Hepatic stellate cell (primary cell): ENCODE data around the gene TTLL11.
"Not testable (repeated sequence)": the region's sequence is repeated elsewhere in the genome, so short reads cannot be mapped to it uniquely, and the experiment has no call there.

Source experiments
- DNase-seq: peaks from one replicate; pipeline ENCODE4 v3.0.0; 2011; ENCODE audit warnings: low spot score

TTLL11 gene

GRCh38 chr9:121813519-121814210 is 279.4 kb downstream of the TTLL11 start:
- no peak for DNase-seq

DNA sequence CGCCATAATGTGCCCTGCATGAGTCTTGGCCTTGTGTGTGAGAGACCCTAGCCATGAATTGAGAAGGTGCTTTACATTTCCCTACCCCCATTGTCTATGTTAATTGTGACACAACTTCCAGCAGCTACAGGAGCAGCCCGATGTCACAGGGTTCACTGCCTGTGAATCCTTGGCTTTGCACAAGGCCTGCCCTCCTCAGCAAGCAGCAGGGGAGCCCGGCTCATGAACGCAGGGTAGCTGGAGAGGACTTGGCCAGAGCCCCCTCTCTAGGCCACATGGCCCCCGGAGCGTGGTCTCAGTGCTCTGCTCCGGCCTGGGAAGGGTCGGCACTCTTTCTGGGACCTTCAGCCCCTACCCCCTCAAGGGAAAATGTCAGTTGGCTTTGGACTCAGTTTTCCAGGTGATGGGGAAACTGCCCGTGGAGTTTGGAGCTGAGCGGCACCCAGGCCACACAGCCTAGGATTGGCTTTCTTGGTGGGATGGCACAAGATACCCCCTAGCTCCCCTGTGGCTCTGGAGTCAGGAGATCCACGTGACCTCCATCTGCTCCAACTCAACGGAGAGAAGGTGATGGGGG is 280.9 kb downstream of the TTLL11 start:
- no peak for DNase-seq

- DNase-seq: no peak
Observed at GRCh38 chr9:121811751-121812150, 281.4 kb downstream of the TTLL11 start.

DNA sequence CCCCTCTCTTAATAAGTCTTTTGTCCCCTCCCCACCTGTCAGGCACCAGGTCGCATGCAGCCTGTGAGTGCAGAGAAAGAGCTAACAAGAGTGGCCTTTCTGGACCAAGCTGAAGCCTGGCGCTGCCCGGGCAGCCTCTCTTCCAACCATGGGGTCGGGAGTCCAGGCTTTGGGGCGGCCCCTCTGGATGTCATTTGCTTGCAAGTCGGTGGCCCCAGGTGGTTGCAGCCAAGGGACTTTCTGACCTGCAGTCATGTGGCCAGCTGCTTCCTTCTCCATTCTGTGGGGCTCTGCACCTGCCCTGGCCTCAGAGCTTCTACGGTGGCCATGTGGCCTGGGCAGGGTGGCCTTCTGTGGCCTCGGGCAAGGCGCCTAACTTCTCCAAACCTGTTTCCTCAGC is 282.0 kb downstream of the TTLL11 start:
- DNase-seq: no peak

GRCh38 chr9:121810489-121810888 is 282.6 kb downstream of the TTLL11 start:
- DNase-seq: no peak

DNA sequence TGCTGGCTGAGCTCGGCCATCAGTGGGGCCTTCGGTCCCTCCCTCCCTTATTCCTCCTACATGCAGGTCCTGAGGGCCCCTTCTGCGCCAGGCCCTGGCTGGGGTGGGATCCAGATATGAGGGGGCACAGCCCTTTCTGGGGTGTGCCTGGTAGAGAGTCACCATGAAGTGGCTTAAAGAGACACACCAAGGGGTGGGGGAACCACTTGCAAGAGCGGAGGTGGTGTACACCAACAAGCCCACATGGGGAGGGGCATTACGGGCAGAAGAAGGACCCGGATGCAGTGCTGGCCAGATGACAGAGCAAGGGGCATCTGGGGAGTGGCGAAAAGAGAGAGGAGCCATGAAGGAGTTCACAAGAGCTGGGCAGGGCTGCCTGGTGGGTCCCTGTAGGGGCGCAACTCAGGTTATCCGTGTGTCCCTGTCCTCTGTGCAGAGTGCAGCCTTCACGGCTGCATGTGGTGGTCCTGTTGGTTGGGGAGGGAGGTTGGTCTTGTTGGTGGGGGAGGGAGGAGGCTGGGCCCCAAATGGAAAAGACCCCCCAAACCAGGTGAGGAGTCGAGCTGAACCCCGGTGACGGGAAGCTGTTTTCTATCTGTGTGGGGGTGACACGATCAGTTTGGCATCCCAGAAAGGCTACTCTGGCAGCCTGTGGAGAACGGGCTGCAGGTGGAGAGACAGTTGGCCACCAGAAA is 283.6 kb downstream of the TTLL11 start:
- DNase-seq: no peak

- DNase-seq: no peak
Observed at GRCh38 chr9:121808781-121809180, 284.3 kb downstream of the TTLL11 start.

DNA sequence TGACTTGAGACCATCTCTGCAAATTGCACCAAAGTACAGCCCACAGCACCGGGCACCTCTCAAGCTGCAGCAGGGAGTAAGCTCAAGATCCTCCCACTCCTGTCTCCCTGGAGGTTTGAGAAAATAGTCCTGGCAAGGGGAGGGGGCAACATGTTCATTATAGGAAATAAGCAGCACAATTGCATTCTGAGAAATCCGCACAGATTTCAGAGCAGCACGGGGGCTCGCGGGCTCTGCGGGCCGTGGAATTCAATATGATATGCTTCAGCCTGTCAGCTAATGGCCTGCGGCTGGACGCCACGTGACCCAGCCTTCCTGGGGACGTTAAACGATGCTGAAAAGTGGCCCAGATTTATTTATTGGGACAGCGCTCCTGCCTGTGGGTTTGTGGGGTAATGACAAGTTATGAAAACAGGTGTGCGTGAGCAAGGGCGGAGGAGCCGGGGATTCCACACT is 285.3 kb downstream of the TTLL11 start:
- peak; percentile 51 for DNase-seq

- no peak for DNase-seq
Observed at GRCh38 chr9:121807069-121807822, 285.9 kb downstream of the TTLL11 start.

GRCh38 chr9:121802753-121803152 is 290.4 kb downstream of the TTLL11 start:
- DNase-seq: no peak

DNA sequence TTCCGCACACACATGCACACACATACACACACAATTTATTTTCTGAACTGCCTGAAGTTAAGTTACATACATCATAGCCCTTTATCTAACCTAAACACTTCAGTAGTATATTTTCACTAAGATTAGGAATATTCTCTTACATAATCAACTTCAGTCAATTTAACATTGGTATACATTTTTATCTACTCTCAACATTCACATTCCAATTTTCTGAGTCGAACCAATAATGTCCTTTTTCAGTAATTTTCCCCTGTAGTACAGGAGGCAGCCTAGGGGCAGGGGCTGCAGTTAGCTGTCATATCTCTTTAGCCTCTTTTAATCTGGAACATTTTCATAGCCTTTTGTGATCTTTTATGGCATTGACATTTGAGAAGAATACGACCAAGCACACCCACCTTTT is 291.5 kb downstream of the TTLL11 start:
- DNase-seq: no peak

- no peak for DNase-seq
Observed at GRCh38 chr9:121800376-121800775, 292.7 kb downstream of the TTLL11 start.

- DNase-seq: no peak
Observed at GRCh38 chr9:121798941-121799340, 294.2 kb downstream of the TTLL11 start.

DNA sequence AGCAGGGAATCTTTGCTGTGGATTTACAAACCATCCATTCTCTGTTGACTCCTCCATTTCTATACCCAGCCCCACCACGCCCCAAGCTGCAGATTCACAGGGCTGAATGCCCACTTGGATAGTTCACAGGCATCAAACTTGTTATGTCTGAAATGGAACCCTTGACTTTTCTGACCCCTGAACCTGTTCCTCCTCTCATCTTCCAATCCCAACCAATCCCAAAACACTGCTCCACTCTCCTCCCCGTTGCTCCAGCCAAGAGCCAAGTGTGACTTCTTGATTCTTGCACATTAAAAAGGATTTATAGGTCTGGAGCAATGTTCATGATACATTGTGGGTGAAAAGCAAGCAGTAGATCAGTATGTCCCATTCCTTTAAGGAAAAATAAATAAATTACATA is 296.0 kb downstream of the TTLL11 start:
- DNase-seq: no peak

DNA sequence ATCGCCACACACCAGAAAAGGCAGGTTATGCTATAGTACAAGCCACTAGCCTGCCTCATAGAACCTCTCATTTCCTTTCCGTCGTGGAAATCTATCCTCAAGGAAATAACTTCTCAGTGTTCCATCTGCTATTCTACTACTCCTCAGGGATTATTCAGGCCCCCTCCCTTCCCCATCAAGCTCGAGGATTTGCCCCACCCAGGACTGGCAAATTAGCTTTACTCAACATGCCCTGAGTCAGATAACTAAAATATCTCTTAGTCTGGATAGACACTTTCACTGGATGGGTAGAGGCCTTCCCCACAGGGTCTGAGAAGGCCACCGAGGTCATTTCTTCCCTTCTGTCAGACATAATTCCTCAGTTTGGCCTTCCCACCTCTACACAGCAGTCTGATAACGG is 298.8 kb downstream of the TTLL11 start:
- not testable (repeated sequence) for DNase-seq

GRCh38 chr9:121792476-121792875 is 300.6 kb downstream of the TTLL11 start:
- DNase-seq: not testable (repeated sequence)

DNA sequence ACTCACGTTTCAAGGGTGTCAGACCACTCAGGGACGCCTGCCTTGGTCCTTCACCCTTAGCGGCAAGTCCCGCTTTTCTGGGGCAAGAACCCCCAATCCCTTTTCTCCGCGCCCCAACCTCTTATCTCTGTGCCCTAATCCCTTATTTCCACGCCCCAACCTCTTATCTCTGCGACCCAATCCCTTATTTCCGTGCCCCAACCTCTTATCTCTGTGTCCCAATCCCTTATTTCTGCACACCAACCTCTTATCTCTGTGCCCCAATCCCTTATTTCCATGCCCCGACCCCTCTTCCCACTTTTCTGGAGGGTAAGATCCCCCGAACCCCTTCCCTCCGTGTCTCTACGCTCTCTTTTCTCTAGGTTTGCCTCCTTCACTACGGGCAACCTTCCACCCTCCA is 302.3 kb downstream of the TTLL11 start:
- no peak for DNase-seq

- DNase-seq: no peak
Observed at GRCh38 chr9:121788686-121789366, 304.3 kb downstream of the TTLL11 start.

- no peak for DNase-seq
Observed at GRCh38 chr9:121786998-121787422, 306.1 kb downstream of the TTLL11 start.

GRCh38 chr9:121786543-121786948 is 306.6 kb downstream of the TTLL11 start:
- no peak for DNase-seq

DNA sequence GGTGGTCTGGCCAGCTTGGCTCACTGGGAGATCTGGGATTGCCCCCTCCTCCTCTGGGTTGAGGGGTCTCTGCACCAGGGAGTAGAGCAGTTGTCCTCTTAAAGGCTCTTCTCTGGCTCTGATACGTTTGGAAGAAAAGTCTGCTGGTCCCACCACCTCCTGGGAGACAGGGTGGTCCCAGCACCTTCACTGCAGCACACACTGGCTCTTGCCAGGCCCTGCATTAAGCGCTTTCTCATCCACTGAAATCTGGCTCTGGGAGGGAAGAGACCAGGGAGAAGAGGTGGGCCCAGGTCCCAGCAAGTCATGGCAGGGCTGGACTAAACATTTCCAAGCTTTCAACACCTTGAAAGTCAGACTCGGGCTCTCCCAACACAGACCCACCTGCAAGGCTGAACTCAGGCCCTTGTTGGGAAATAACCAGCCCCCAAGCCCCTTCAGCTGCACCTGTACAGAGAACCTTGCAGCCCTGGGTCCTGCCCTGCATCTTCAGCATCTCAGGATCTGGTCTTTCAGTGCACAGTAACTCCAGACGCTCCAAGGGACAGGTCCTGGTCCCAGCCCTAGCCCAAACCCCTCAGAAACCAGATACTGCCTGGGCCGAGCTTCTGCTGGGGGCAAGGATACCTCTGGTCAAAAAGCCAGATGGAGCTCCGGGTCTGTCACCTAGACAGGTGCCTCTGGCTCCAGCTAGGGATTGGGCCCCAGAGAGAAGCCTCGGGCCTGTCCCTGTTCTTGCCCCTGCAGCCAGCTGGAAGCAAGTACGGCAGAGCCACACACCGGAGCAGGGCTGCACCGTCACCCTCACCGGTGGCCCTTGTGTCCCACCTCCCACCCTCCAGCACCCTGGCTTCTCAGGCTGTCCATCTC is 307.2 kb downstream of the TTLL11 start:
- no peak for DNase-seq
